ENCODE measurements around the gene CLPX. TPM values are rescaled to one million over a fixed set of nuclear protein-coding genes. Genes with fewer than 3 reads are reported as not detected.

The CLPX gene
- total and polyA plus RNA-seq, 12 donors, result 8.5 to 67.6 (median 60.4) TPM

- no peak overlapping the region for H3K4me3 ChIP-seq
- no peaks in the 10 kb centered on the region for H3K27me3 ChIP-seq
- H3K27ac ChIP-seq, result peak overlapping the region in 4 of 10 donors; percentile 43 to 79 (median 57)
- intact Hi-C loops (cut with DNase I), result loop anchor here in 1 of 10 donors (5.0 kb wide), 1 partner anchor 45 kb away; no protein-coding TSS in a partner anchor
- H3K4me1 ChIP-seq, result peaks cover 0 to 44% (median 7%) of the 10 kb centered on the region in 9 donors
- peak in 7 of 9 donors; percentile 20 to 44 (median 28) for TF ChIP-seq CTCF (IDR thresholded peaks at IDR 0.05)
- no peak for DNase-seq
- 68 to 82% methylated on average over 5 of the region's 5 CpGs for WGBS, 2 donors
- H3K9me3 ChIP-seq, result no peaks in the 10 kb centered on the region
- no peaks in the 10 kb centered on the region for H3K36me3 ChIP-seq
- no peak for ATAC-seq
Observed at GRCh38 chr15:65212097-65212496, 27.0 kb upstream of the CLPX start.

- TF ChIP-seq CTCF (IDR thresholded peaks at IDR 0.05), result no peak
- DNase-seq, result peak; percentile 37 to 54
- intact Hi-C loops (cut with DNase I), result loop anchor here in 1 of 10 donors (5.0 kb wide), 1 partner anchor 46 kb away; no protein-coding TSS in a partner anchor
- Histone ChIP-seq H3K27me3 (no peaks in the 10 kb centered on the region), H3K27ac (peak overlapping the region in 6 of 10 donors; percentile 39 to 79 (median 55)), H3K4me3 (peak overlapping the region in 2 of 10 donors; percentile 7 to 11), H3K9me3 (no peaks in the 10 kb centered on the region), H3K4me1 (peaks cover 0 to 44% (median 7%) of the 10 kb centered on the region in 9 donors), H3K36me3 (no peaks in the 10 kb centered on the region)
- WGBS, 2 donors, result 42 to 43% methylated on average over 6 of the region's 6 CpGs
- ATAC-seq, result peak; percentile 25 to 82 (median 58)
Observed at GRCh38 chr15:65211482-65211982, 26.4 kb upstream of the CLPX start.

GRCh38 chr15:65210770-65211481, 25.8 kb upstream of the CLPX start, which contains the start of gene CILP:
Gene CILP (minus strand): TSS chr15:65211473. CDS start chr15:65209755, 1,718 bp downstream.
- Histone ChIP-seq H3K4me3 (peak within 1 kb of the TSS in 4 of 10 donors; percentile 7 to 17 (median 14)), H3K27me3 (no peaks in the 10 kb centered on the region), H3K27ac (peak within 1 kb of the TSS in 7 of 10 donors; percentile 26 to 79 (median 52)), H3K9me3 (no peaks in the 10 kb centered on the region), H3K4me1 (peaks cover 0 to 44% (median 7%) of the 10 kb centered on the region in 9 donors), H3K36me3 (no peaks in the 10 kb centered on the region)
- no peak for TF ChIP-seq CTCF (IDR thresholded peaks at IDR 0.05)
- 54 to 66% methylated on average over 8 of the region's 8 CpGs for WGBS, 2 donors
- intact Hi-C loops (cut with DNase I), result loop anchor here in 1 of 10 donors (5.0 kb wide), 1 partner anchor 46 kb away; no protein-coding TSS in a partner anchor
- DNase-seq, result no peak
- peak in 5 of 8 donors; percentile 5 to 46 (median 29) for ATAC-seq
